ENCODE data around the gene GXYLT2.
A peak's percentile ranks its signal among the peaks of the same experiment; 100 is the strongest.

Gene GXYLT2

GRCh38 chr3:72976281-72976741 is 88.5 kb downstream of the GXYLT2 start:
- Histone ChIP-seq H3K27me3 (ENCODE audit: control insufficient read depth, insufficient read depth, low read length) (no peaks in the 10 kb centered on the region), H3K27ac (ENCODE audit: low read depth, low read length) (no peak overlapping the region), H3K4me3 (ENCODE audit: low read depth, low read length) (no peak overlapping the region), H3K9me3 (ENCODE audit: control insufficient read depth, insufficient read depth, low read length) (no peaks in the 10 kb centered on the region), H3K4me1 (ENCODE audit: control insufficient read depth, insufficient read depth, low read length) (peaks cover 11% of the 10 kb centered on the region), H3K9ac (ENCODE audit: low read depth, low read length) (no peak overlapping the region), H3K36me3 (ENCODE audit: control insufficient read depth, insufficient read depth, low read length) (no peaks in the 10 kb centered on the region)

- Histone ChIP-seq H3K9me3 (ENCODE audit: control insufficient read depth, insufficient read depth, low read length) (no peaks in the 10 kb centered on the region), H3K27ac (ENCODE audit: low read depth, low read length) (no peak overlapping the region), H3K27me3 (ENCODE audit: control insufficient read depth, insufficient read depth, low read length) (no peaks in the 10 kb centered on the region), H3K9ac (ENCODE audit: low read depth, low read length) (no peak overlapping the region), H3K4me3 (ENCODE audit: low read depth, low read length) (no peak overlapping the region), H3K36me3 (ENCODE audit: control insufficient read depth, insufficient read depth, low read length) (no peaks in the 10 kb centered on the region), H3K4me1 (ENCODE audit: control insufficient read depth, insufficient read depth, low read length) (peaks cover 11% of the 10 kb centered on the region)
Observed at GRCh38 chr3:72977060-72977808, 89.4 kb downstream of the GXYLT2 start.

- Histone ChIP-seq H3K27me3 (ENCODE audit: control insufficient read depth, insufficient read depth, low read length) (no peaks in the 10 kb centered on the region), H3K27ac (ENCODE audit: low read depth, low read length) (no peak overlapping the region), H3K4me3 (ENCODE audit: low read depth, low read length) (no peak overlapping the region), H3K9ac (ENCODE audit: low read depth, low read length) (no peak overlapping the region), H3K9me3 (ENCODE audit: control insufficient read depth, insufficient read depth, low read length) (peaks cover 6% of the 10 kb centered on the region; the same call in 1 of the 2 replicates), H3K36me3 (ENCODE audit: control insufficient read depth, insufficient read depth, low read length) (no peaks in the 10 kb centered on the region), H3K4me1 (ENCODE audit: control insufficient read depth, insufficient read depth, low read length) (no peaks in the 10 kb centered on the region)
Observed at GRCh38 chr3:72982609-72983366, 94.9 kb downstream of the GXYLT2 start.

- Histone ChIP-seq H3K9me3 (ENCODE audit: control insufficient read depth, insufficient read depth, low read length) (peaks cover 6% of the 10 kb centered on the region; the same call in 1 of the 2 replicates), H3K9ac (ENCODE audit: low read depth, low read length) (no peak overlapping the region), H3K27ac (ENCODE audit: low read depth, low read length) (no peak overlapping the region), H3K4me1 (ENCODE audit: control insufficient read depth, insufficient read depth, low read length) (no peaks in the 10 kb centered on the region), H3K36me3 (ENCODE audit: control insufficient read depth, insufficient read depth, low read length) (no peaks in the 10 kb centered on the region), H3K4me3 (ENCODE audit: low read depth, low read length) (no peak overlapping the region), H3K27me3 (ENCODE audit: control insufficient read depth, insufficient read depth, low read length) (no peaks in the 10 kb centered on the region)
Observed at GRCh38 chr3:72985576-72985975, 97.7 kb downstream of the GXYLT2 start.

GRCh38 chr3:72990701-72991395 is 103.0 kb downstream of the GXYLT2 start:
- Histone ChIP-seq H3K9ac (ENCODE audit: low read depth, low read length) (no peak overlapping the region), H3K4me1 (ENCODE audit: control insufficient read depth, insufficient read depth, low read length) (0 out of 2 replicates have a peak, but pooled peaks cover 2% of the 10 kb centered on the region), H3K27me3 (ENCODE audit: control insufficient read depth, insufficient read depth, low read length) (no peaks in the 10 kb centered on the region), H3K9me3 (ENCODE audit: control insufficient read depth, insufficient read depth, low read length) (no peaks in the 10 kb centered on the region), H3K4me3 (ENCODE audit: low read depth, low read length) (no peak overlapping the region), H3K36me3 (ENCODE audit: control insufficient read depth, insufficient read depth, low read length) (no peaks in the 10 kb centered on the region), H3K27ac (ENCODE audit: low read depth, low read length) (no peak overlapping the region)

- Histone ChIP-seq H3K27ac (ENCODE audit: low read depth, low read length) (no peak overlapping the region), H3K9me3 (ENCODE audit: control insufficient read depth, insufficient read depth, low read length) (no peaks in the 10 kb centered on the region), H3K4me1 (ENCODE audit: control insufficient read depth, insufficient read depth, low read length) (0 out of 2 replicates have a peak, but pooled peaks cover 2% of the 10 kb centered on the region), H3K9ac (ENCODE audit: low read depth, low read length) (no peak overlapping the region), H3K27me3 (ENCODE audit: control insufficient read depth, insufficient read depth, low read length) (no peaks in the 10 kb centered on the region), H3K36me3 (ENCODE audit: control insufficient read depth, insufficient read depth, low read length) (no peaks in the 10 kb centered on the region), H3K4me3 (ENCODE audit: low read depth, low read length) (no peak overlapping the region)
Observed at GRCh38 chr3:72991522-72991921, 103.7 kb downstream of the GXYLT2 start.

- no peak overlapping the region for H3K27ac ChIP-seq (ENCODE audit: low read depth, low read length)
- H3K27me3 ChIP-seq (ENCODE audit: control insufficient read depth, insufficient read depth, low read length), result no peaks in the 10 kb centered on the region
- peaks cover 5% of the 10 kb centered on the region for H3K4me1 ChIP-seq (ENCODE audit: control insufficient read depth, insufficient read depth, low read length)
- H3K9ac ChIP-seq (ENCODE audit: low read depth, low read length), result no peak overlapping the region
- H3K9me3 ChIP-seq (ENCODE audit: control insufficient read depth, insufficient read depth, low read length), result no peaks in the 10 kb centered on the region
- peaks cover 4% of the 10 kb centered on the region for H3K36me3 ChIP-seq (ENCODE audit: control insufficient read depth, insufficient read depth, low read length)
- H3K4me3 ChIP-seq (ENCODE audit: low read depth, low read length), result no peak overlapping the region
Observed at GRCh38 chr3:72993391-72993790, 105.5 kb downstream of the GXYLT2 start.

- no peak overlapping the region for H3K4me3 ChIP-seq (ENCODE audit: low read depth, low read length)
- H3K9me3 ChIP-seq (ENCODE audit: control insufficient read depth, insufficient read depth, low read length), result no peaks in the 10 kb centered on the region
- no peak overlapping the region for H3K9ac ChIP-seq (ENCODE audit: low read depth, low read length)
- no peaks in the 10 kb centered on the region for H3K27me3 ChIP-seq (ENCODE audit: control insufficient read depth, insufficient read depth, low read length)
- H3K36me3 ChIP-seq (ENCODE audit: control insufficient read depth, insufficient read depth, low read length), result peaks cover 24% of the 10 kb centered on the region
- H3K27ac ChIP-seq (ENCODE audit: low read depth, low read length), result no peak overlapping the region
- H3K4me1 ChIP-seq (ENCODE audit: control insufficient read depth, insufficient read depth, low read length), result peaks cover 10% of the 10 kb centered on the region
Observed at GRCh38 chr3:72995337-72995736, 107.5 kb downstream of the GXYLT2 start.

GRCh38 chr3:72996121-72996472 is 108.3 kb downstream of the GXYLT2 start:
- H3K4me3 ChIP-seq (ENCODE audit: low read depth, low read length), result peak overlapping the region; percentile 93
- no peaks in the 10 kb centered on the region for H3K9me3 ChIP-seq (ENCODE audit: control insufficient read depth, insufficient read depth, low read length)
- no peaks in the 10 kb centered on the region for H3K27me3 ChIP-seq (ENCODE audit: control insufficient read depth, insufficient read depth, low read length)
- peak overlapping the region; percentile 72 for H3K9ac ChIP-seq (ENCODE audit: low read depth, low read length)
- peaks cover 31% of the 10 kb centered on the region for H3K36me3 ChIP-seq (ENCODE audit: control insufficient read depth, insufficient read depth, low read length)
- H3K4me1 ChIP-seq (ENCODE audit: control insufficient read depth, insufficient read depth, low read length), result peaks cover 10% of the 10 kb centered on the region
- peak overlapping the region; percentile 99 for H3K27ac ChIP-seq (ENCODE audit: low read depth, low read length)

GRCh38 chr3:72996473-72997333 is 108.9 kb downstream of the GXYLT2 start, which contains the start of gene PPP4R2:
PPP4R2 (plus strand) TSS chr3:72996811; CDS start chr3:72997038, 227 bp downstream.
- H3K27ac ChIP-seq (ENCODE audit: low read depth, low read length), result peak within 1 kb of the TSS; percentile 99
- H3K9me3 ChIP-seq (ENCODE audit: control insufficient read depth, insufficient read depth, low read length), result no peaks in the 10 kb centered on the region
- H3K36me3 ChIP-seq (ENCODE audit: control insufficient read depth, insufficient read depth, low read length), result peaks cover 37% of the 10 kb centered on the region
- H3K9ac ChIP-seq (ENCODE audit: low read depth, low read length), result peak within 1 kb of the TSS; percentile 87
- H3K4me1 ChIP-seq (ENCODE audit: control insufficient read depth, insufficient read depth, low read length), result peaks cover 10% of the 10 kb centered on the region
- H3K4me3 ChIP-seq (ENCODE audit: low read depth, low read length), result peak within 1 kb of the TSS; percentile 93
- H3K27me3 ChIP-seq (ENCODE audit: control insufficient read depth, insufficient read depth, low read length), result no peaks in the 10 kb centered on the region

Data from HUES48 (cell line).